Panc1 (cell line): Measurements from ENCODE around the gene UGDH.

Experiments used
- CTCF ChIP-seq: fragments of 450-650 bp; IDR thresholded peaks from 2 replicates; pipeline ENCODE4 v1.5.1; 2017; ENCODE audit warnings: mild to moderate bottlenecking
- POLR2AphosphoS5 ChIP-seq: IDR thresholded peaks from 2 replicates; pipeline ENCODE4 v1.6.1; 2012; ENCODE audit warnings: mild to moderate bottlenecking, low read depth, low read length, moderate library complexity

- TF ChIP-seq POLR2AphosphoS5: no peak
- no peak for TF ChIP-seq CTCF
These were observed 3.4 kb upstream of the UGDH start for GRCh38 chr4:39530682-39531081.
